ENCODE measurements around the gene PNLIPRP1. TPM values are rescaled to one million over a fixed set of nuclear protein-coding genes. Genes with fewer than 3 reads are reported as not detected.

Gene PNLIPRP1
- total RNA-seq, 1 experiment from 2014 or later = not detected

GRCh38 chr10:116631871-116632295, 41.1 kb downstream of the PNLIPRP1 start:
- no peak for DNase-seq (ENCODE audit: low spot score)

GRCh38 chr10:116632596-116633215, 41.9 kb downstream of the PNLIPRP1 start:
- no peak for DNase-seq (ENCODE audit: low spot score)

- DNase-seq (ENCODE audit: low spot score) = no peak
Observed at GRCh38 chr10:116633216-116633600, 42.4 kb downstream of the PNLIPRP1 start.

- no peak for DNase-seq (ENCODE audit: low spot score)
Observed at GRCh38 chr10:116634126-116634975, 43.6 kb downstream of the PNLIPRP1 start.

GRCh38 chr10:116636385-116636784, 45.6 kb downstream of the PNLIPRP1 start:
- no peak for DNase-seq (ENCODE audit: low spot score)

- DNase-seq (ENCODE audit: low spot score) = no peak
Observed at GRCh38 chr10:116636976-116637375, 46.2 kb downstream of the PNLIPRP1 start.

GRCh38 chr10:116637830-116638229, 47.1 kb downstream of the PNLIPRP1 start:
- no peak for DNase-seq (ENCODE audit: low spot score)

GRCh38 chr10:116646502-116646901, 55.7 kb downstream of the PNLIPRP1 start:
- DNase-seq (ENCODE audit: low spot score) = no peak

GRCh38 chr10:116648903-116649302, 58.1 kb downstream of the PNLIPRP1 start:
- no peak for DNase-seq (ENCODE audit: low spot score)

- DNase-seq (ENCODE audit: low spot score) = no peak
Observed at GRCh38 chr10:116653885-116654284, 63.1 kb downstream of the PNLIPRP1 start.

- DNase-seq (ENCODE audit: low spot score) = no peak
Observed at GRCh38 chr10:116654816-116655215, 64.1 kb downstream of the PNLIPRP1 start.

GRCh38 chr10:116655568-116655967, 64.8 kb downstream of the PNLIPRP1 start:
- no peak for DNase-seq (ENCODE audit: low spot score)

GRCh38 chr10:116656044-116656443, 65.3 kb downstream of the PNLIPRP1 start:
- DNase-seq (ENCODE audit: low spot score) = no peak

- DNase-seq (ENCODE audit: low spot score) = no peak
Observed at GRCh38 chr10:116657863-116658551, 67.2 kb downstream of the PNLIPRP1 start.

Other genes starting within 250 kb of the PNLIPRP1 start
- not detected in 2 replicates for gene PNLIPRP3, start 163.1 kb upstream of the PNLIPRP1 start, total RNA-seq (2014; rRNA removed; shearing (Covaris generic))
- not detected in 2 replicates for gene PNLIP, start 45.0 kb upstream of the PNLIPRP1 start, total RNA-seq (2014; rRNA removed; shearing (Covaris generic))
- not detected in 2 replicates for gene PNLIPRP2, start 30.0 kb downstream of the PNLIPRP1 start, total RNA-seq (2014; rRNA removed; shearing (Covaris generic))
- gene HSPA12A, start 151.6 kb downstream of the PNLIPRP1 start, total RNA-seq (2014; rRNA removed; shearing (Covaris generic)) = 5.4 and 5.5 TPM in 2 replicates

Data from H4 (cell line).